Measurements from ENCODE around the gene TMEM63C.

The TMEM63C gene

GRCh38 chr14:77139540-77140358, 41.8 kb upstream of the TMEM63C start (continued):
- TF ChIP-seq ZNF707 (tag by site-specific recombination; IDR thresholded peaks at IDR 0.05), result no peak
- no peak; the same call in 1 of the 2 replicates for TF ChIP-seq ZBTB17 (tag by site-specific recombination; IDR thresholded peaks at IDR 0.05)
- TF ChIP-seq ZNF146 (tag by site-specific recombination; IDR thresholded peaks at IDR 0.05), result no peak
- no peak for TF ChIP-seq ZNF692 (tag by site-specific recombination; IDR thresholded peaks at IDR 0.05)
- TF ChIP-seq ZNF561 (tag by site-specific recombination; IDR thresholded peaks at IDR 0.05; ENCODE audit: borderline replicate concordance), result no peak
- TF ChIP-seq HIC1 (tag by site-specific recombination; IDR thresholded peaks at IDR 0.05), result peak; percentile 56; the same call in 1 of the 2 replicates
- TF ChIP-seq TRIM28 (IDR thresholded peaks at IDR 0.05; ENCODE audit: borderline replicate concordance, low read length), result no peak
- TF ChIP-seq ZNF175 (tag by site-specific recombination; IDR thresholded peaks at IDR 0.05), result no peak
- TF ChIP-seq ZNF148 (tag by site-specific recombination; IDR thresholded peaks at IDR 0.05; ENCODE audit: borderline replicate concordance), result no peak
- no peak for TF ChIP-seq ZNF580 (tag by site-specific recombination; IDR thresholded peaks at IDR 0.05)
- no peak for TF ChIP-seq ZNF621 (tag by site-specific recombination; IDR thresholded peaks at IDR 0.05)
- TF ChIP-seq ZNF530 (tag by site-specific recombination; IDR thresholded peaks at IDR 0.05; ENCODE audit: low read depth), result no peak
- no peak for TF ChIP-seq ZNF211 (tag by site-specific recombination; IDR thresholded peaks at IDR 0.05; ENCODE audit: low read depth)
- no peak for TF ChIP-seq HOXD13 (CRISPR knock-in tag; IDR thresholded peaks at IDR 0.05; ENCODE audit: borderline replicate concordance)
- TF ChIP-seq KLF17 (tag by site-specific recombination; IDR thresholded peaks at IDR 0.05), result no peak
- 0 out of 2 replicates have a peak, but pooled peaks have one; percentile 43 for TF ChIP-seq ZBTB10 (tag by site-specific recombination; IDR thresholded peaks at IDR 0.05)
- no peak for TF ChIP-seq ZNF48 (tag by site-specific recombination; IDR thresholded peaks at IDR 0.05)
- TF ChIP-seq ZNF350 (tag by site-specific recombination; IDR thresholded peaks at IDR 0.05), result no peak
- no peak for TF ChIP-seq ZNF488 (tag by site-specific recombination; IDR thresholded peaks at IDR 0.05)
- TF ChIP-seq ZBTB6 (tag by site-specific recombination; IDR thresholded peaks at IDR 0.05), result no peak
- no peak for TF ChIP-seq ZFP41 (tag by site-specific recombination; IDR thresholded peaks at IDR 0.05; ENCODE audit: borderline replicate concordance)
- TF ChIP-seq IKZF3 (tag by site-specific recombination; IDR thresholded peaks at IDR 0.05), result no peak
- TF ChIP-seq ZNF121 (tag by site-specific recombination; IDR thresholded peaks at IDR 0.05), result no peak
- no peak for TF ChIP-seq ZNF174 (tag by site-specific recombination; IDR thresholded peaks at IDR 0.05)
- no peak for TF ChIP-seq BCL6B (tag by site-specific recombination; IDR thresholded peaks at IDR 0.05)
